ENCODE measurements around the gene RC3H2. TPM values are rescaled to one million over a fixed set of nuclear protein-coding genes. Genes with fewer than 3 reads are reported as not detected.

RC3H2 gene
- total and polyA plus RNA-seq, 2 of the 13 experiments (the other 11 are each of a cell fraction or from before 2014, with no cell fraction given) = 21.0 to 36.4 TPM

DNA sequence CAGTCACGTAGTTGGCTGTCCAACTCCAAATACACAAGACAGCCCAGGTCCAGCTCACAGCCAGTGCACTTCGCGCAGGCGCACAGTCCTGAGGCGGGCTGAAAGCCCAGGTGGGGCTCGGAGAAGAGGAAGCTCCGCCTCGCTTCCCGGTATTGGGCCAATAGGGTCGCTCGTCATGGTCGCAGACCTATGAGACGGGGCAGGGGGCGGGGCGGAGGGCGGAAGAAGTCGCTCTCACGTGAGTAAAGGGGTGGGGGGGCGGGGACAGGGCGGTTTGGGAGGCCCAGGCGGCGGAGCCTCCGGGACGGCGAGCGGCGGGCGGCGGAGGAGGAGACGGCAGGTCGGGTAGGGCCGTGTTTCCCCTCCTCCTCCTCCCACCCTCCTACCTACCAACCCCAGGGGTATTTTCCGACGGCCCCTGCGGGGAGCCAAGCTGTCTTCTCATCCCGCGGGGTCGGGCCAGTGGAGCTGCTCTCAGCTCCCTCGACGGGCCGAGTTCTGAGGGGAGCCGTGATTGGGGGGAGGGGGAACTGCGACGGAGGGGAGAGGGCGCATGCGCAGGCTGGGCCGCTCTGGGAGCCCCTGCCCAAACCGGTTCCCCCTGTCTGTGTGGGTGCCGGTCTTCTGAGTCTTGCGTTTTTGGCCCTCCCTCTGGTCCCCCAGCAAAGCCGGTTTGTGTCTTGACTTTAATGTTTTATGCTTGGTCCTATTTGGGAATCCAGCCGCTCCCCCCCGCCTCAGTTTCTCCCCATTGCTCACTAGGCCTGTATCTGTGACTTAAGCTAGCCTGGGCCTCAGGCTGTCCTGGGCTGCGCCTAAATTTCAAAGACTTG lies 35.8 kb upstream of the RC3H2 start, which contains the start of gene RABGAP1 (continued):
- TF ChIP-seq MLXIP (CRISPR knock-in tag; IDR thresholded peaks at IDR 0.05; ENCODE audit: borderline replicate concordance) (no peak), LCORL (IDR thresholded peaks at IDR 0.05) (no peak), LCORL (CRISPR knock-in tag; IDR thresholded peaks at IDR 0.05) (no peak; the same call in 1 of the 2 replicates), ZNF556 (CRISPR knock-in tag; IDR thresholded peaks at IDR 0.05; ENCODE audit: borderline replicate concordance) (no peak), HHEX (CRISPR knock-in tag; IDR thresholded peaks at IDR 0.05) (no peak), PLRG1 (conservative IDR thresholded peaks at IDR 0.05) (no peak), BORCS8-MEF2B (CRISPR knock-in tag; IDR thresholded peaks at IDR 0.05) (peak; percentile 48; the same call in 1 of the 2 replicates), MED8 (CRISPR knock-in tag; IDR thresholded peaks at IDR 0.05; ENCODE audit: insufficient replicate concordance) (no peak), RAD21 (CRISPR knock-in tag; IDR thresholded peaks at IDR 0.05) (peak; percentile 42; the same call in 1 of the 2 replicates), TBX3 (IDR thresholded peaks at IDR 0.05; ENCODE audit: borderline replicate concordance) (no peak), ZBTB44 (CRISPR knock-in tag; IDR thresholded peaks at IDR 0.05) (no peak), MNT (IDR thresholded peaks at IDR 0.05) (no peak; the same call in 1 of the 2 replicates), ZMAT3 (CRISPR knock-in tag; conservative IDR thresholded peaks at IDR 0.05) (no peak; the same call in 1 of the 2 replicates), KDM3A (CRISPR knock-in tag; IDR thresholded peaks at IDR 0.05; ENCODE audit: low read depth) (0 out of 2 replicates have a peak, but pooled peaks have one; percentile 29), MAFG (CRISPR knock-in tag; IDR thresholded peaks at IDR 0.05) (no peak), MED1 (CRISPR knock-in tag; IDR thresholded peaks at IDR 0.05) (peak; percentile 40), ZC3H4 (CRISPR knock-in tag; IDR thresholded peaks at IDR 0.05; ENCODE audit: borderline replicate concordance) (no peak)
- TF ChIP-seq, protein P1, sequence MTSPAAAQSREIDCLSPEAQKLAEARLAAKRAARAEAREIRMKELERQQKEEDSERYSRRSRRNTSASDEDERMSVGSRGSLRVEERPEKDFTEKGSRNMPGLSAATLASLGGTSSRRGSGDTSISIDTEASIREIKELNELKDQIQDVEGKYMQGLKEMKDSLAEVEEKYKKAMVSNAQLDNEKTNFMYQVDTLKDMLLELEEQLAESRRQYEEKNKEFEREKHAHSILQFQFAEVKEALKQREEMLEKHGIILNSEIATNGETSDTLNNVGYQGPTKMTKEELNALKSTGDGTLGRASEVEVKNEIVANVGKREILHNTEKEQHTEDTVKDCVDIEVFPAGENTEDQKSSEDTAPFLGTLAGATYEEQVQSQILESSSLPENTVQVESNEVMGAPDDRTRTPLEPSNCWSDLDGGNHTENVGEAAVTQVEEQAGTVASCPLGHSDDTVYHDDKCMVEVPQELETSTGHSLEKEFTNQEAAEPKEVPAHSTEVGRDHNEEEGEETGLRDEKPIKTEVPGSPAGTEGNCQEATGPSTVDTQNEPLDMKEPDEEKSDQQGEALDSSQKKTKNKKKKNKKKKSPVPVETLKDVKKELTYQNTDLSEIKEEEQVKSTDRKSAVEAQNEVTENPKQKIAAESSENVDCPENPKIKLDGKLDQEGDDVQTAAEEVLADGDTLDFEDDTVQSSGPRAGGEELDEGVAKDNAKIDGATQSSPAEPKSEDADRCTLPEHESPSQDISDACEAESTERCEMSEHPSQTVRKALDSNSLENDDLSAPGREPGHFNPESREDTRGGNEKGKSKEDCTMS (CRISPR knock-in tag; conservative IDR thresholded peaks at IDR 0.05) = no peak
- TF ChIP-seq, protein P2, sequence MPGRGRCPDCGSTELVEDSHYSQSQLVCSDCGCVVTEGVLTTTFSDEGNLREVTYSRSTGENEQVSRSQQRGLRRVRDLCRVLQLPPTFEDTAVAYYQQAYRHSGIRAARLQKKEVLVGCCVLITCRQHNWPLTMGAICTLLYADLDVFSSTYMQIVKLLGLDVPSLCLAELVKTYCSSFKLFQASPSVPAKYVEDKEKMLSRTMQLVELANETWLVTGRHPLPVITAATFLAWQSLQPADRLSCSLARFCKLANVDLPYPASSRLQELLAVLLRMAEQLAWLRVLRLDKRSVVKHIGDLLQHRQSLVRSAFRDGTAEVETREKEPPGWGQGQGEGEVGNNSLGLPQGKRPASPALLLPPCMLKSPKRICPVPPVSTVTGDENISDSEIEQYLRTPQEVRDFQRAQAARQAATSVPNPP (CRISPR knock-in tag; IDR thresholded peaks at IDR 0.05) = no peak
- TF ChIP-seq, protein P3, sequence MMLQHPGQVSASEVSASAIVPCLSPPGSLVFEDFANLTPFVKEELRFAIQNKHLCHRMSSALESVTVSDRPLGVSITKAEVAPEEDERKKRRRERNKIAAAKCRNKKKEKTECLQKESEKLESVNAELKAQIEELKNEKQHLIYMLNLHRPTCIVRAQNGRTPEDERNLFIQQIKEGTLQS (CRISPR knock-in tag; IDR thresholded peaks at IDR 0.05) = no peak
